GM10266 (cell line): Measurements from ENCODE around the gene ICOSLG.
"Not testable (repeated sequence)": the region's sequence is repeated elsewhere in the genome, so short reads cannot be mapped to it uniquely, and the experiment has no call there.

Source experiments
- DNase-seq: peaks from one replicate; pipeline ENCODE4 v3.0.0; 2012; ENCODE audit errors: extremely low spot score
- TF ChIP-seq, protein P1 (sequence below): IDR thresholded peaks from 2 replicates; pipeline ENCODE4 v1.5.1; 2012; ENCODE audit warnings: mild to moderate bottlenecking, low read depth; ENCODE audit not compliant: control insufficient read depth, insufficient read depth; ENCODE audit errors: missing control alignments

The ICOSLG gene

DNA sequence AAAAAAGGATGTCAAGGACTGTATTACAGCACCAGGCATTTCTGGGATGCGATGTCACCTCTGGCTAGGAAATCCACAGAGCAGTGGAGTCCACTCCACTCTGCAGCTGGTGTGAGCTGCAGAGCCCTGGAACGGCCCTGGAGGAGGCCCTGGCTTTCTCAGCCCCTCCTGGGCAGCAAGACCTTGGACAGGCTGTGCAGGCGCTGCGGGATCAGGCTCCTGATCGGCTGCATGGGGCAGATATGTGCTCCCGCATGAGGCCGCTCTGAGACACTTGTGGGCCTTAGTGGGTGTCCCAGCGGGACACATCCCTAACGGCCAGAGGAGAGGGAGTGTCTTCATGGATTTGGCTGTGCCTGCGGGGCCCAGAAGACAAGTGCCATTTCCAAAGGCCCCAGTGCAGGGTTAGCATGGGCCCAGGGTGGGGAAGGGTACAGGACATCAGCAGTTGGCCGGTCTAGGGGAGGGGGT is 14.8 kb upstream of the ICOSLG start:
- DNase-seq: no peak
- TF ChIP-seq, protein P1, sequence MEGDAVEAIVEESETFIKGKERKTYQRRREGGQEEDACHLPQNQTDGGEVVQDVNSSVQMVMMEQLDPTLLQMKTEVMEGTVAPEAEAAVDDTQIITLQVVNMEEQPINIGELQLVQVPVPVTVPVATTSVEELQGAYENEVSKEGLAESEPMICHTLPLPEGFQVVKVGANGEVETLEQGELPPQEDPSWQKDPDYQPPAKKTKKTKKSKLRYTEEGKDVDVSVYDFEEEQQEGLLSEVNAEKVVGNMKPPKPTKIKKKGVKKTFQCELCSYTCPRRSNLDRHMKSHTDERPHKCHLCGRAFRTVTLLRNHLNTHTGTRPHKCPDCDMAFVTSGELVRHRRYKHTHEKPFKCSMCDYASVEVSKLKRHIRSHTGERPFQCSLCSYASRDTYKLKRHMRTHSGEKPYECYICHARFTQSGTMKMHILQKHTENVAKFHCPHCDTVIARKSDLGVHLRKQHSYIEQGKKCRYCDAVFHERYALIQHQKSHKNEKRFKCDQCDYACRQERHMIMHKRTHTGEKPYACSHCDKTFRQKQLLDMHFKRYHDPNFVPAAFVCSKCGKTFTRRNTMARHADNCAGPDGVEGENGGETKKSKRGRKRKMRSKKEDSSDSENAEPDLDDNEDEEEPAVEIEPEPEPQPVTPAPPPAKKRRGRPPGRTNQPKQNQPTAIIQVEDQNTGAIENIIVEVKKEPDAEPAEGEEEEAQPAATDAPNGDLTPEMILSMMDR: no peak

DNA sequence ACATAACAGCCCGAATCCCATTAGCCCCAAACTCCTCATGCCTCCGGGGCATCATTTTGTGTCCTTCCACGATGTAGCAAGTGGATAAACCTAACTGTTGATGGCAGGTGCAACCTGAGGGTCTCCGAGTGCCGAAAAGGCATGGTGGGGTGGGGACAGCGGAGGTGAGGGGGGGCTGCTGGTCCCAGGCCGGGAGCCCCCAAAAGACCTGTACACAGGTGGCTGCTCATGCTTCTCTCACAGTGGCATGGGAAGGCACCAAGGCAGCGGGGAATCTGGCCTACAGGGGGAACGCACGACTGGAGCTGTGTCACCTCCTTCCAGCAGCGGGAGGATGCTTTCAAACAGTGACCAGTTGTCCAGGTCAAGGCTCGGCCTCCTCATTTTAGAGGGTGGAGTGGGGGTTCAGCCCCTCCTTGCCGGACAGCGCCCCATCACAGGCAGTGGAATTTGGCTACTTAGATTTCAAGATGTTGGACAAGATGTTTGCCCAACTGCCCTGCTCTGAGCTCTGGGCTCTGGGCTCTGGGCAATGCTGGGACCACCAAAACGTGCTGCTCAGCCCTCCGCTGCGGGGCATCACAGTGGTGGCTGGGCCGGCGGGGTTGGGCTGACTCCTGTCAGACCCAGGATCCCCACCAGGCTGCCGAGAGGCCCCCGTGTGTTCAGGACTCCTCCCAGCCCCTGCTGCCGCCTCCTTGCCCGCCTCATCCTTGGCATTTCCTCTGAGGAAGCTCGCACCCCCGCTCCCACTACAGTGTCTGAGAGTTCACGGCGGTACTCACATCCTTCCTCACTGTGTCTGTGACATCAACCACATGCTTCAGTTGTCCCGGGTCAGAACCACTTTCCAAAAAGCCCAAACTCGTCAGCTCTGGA is 13.3 kb upstream of the ICOSLG start:
- no peak for DNase-seq
- TF ChIP-seq, protein P1: no peak

DNA sequence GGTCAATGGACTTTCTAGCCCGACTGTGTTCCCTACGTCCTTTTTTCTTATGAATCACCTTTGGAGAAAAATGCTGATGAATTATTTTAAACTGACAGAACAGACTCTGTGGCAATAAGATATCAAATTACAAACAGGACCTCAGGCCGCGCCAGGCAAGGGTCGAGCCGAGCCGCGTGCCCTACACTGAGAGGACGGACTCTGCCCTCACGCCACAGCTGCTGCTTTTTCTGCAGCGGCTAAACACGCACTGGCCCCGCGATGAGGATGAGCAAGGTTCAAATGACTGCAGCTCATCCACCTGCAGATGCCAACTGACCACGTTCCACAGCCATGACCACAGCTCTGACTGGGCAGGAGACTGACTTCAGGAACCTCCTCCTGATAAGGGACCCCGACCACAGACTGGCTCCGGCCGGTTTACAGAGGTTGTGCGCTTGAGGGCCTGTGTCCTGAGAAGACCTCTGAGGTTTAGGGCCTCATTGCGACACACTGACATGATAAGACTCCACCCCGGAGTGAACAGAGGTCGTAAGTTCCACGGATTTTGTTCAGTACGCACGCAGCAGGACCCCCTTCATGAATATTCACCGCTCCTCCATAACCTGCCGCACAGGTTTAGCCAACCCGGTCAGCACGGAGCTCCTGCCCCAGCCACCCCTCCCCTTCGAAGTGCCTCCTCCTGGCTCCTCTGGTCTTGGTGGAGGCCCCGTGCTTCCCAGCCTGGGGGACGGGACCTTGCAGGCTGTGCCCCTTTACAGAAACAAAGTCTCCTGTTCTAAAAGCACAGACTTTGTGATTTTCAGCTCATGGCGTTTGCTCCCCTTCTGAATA is 8.7 kb upstream of the ICOSLG start:
- DNase-seq: not testable (repeated sequence)

DNA sequence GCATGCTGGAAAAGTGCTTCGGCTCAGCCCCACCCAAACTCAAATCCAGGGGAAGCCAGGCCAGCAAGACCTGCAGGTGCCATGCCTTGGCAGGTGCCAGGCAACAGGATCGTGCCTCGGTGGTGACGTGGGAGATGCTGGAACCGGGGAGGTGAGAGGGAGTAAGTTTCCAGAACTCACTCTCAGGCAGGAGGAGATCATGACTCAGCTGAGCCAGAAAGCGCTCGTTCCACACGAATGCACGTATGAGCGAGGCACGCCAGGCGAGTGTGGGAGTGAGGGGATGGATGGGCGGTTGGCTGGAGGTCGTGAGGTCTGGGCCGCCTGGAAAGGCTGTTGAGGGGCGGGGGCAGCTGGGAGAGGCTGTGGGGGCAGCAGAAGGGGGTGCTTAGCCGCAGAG is 7.2 kb upstream of the ICOSLG start:
- not testable (repeated sequence) for DNase-seq

DNA sequence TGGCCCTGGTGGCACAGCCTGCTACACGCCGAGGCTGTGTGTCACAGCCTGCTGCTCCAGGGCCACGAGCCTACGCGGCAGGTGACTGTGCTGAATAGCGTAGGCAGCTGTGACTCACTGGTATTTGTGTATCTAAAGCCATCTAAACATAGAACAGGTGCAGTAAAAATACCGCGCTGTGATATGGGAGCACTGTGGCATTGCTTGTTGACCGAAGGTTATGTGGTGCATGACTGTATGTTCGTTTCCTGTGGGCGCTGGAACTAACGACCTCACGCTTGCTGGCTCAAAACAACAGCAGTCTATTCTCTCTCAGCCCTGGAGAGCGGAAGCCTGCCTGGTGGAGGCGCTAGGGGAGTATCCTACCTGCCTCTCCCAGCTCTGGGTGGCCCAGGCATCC is 3.2 kb upstream of the ICOSLG start:
- not testable (repeated sequence) for DNase-seq

DNA sequence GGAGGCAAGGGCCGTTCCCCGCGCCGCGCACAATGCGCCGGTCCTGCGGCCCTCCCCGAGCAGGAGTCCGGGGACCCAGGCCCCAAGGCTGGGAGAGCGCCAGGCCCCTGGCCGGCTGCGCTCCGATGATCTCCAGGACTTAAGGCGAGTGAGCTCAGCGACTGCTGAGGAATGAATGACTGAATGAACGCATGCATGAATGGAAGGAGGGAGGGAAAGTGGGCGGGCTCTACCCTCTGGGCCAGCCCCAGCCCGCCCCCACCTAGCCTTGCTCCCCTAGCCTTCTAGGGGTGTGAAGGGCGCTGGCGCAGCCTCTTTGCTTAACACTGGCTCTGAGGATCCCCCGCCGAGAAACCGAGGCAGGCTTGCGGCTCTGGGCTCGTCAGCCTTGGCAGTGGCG is 538 bp upstream of the ICOSLG start:
- not testable (repeated sequence) for DNase-seq

DNA sequence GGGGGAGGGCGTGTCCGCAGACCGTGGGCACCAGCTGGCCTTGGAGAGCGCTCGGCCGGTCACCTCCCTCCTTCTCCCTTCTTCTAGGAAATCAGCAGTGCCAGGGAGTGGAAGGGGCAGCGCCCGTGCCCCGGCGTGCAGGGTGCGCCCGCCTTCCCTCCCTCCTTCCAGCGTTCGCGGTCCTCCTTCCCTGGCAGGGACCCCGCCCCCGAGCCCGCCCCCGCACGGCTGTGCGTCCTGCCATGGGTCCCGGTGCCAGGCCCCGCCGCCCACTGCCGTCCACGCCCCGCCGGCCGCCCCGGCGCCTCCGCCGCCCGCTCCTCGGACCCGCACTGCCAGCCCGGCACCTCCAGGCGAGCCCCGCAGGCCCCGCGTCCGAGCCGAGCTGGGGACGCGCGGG is 390 bp downstream of the ICOSLG start:
- not testable (repeated sequence) for DNase-seq

DNA sequence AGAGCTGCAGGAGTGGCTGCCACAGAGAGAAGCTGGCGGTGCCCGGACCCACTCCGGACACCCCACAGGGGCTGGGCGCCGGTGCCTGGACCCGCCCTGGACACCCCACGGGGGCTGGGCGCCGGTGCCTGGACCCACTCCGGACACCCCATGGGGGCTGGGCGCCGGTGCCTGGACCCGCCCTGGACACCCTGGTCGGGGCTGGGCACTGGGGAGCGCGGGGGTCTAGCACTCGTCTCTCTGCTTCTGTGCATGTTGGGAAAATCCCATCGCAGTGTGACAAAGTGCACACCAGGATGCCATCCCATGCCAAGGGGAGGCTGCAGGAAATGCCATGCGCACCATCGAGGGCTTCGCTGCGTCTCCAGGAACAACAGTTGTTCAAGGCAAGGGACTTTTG is 11.2 kb downstream of the ICOSLG start:
- DNase-seq: not testable (repeated sequence)

DNA sequence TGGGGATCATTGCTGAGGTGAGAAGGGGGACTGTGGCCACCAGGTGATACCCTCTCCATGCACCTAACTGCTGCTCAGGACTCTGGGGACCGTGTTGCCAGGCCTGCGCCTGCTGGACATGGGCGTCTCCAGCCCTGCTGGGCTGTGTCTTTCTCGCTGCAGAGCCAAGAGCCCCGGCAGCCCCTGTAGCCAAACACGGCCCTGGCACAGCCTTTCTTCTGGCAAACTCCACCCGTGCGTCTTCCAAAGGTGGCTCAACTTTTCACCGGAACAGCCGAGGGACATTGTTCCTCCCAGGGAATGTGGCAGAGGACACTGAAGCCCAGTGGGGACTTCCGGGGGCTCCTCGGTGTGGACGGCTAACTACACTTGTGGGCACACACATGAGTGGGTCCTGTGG is 12.6 kb downstream of the ICOSLG start:
- DNase-seq: not testable (repeated sequence)

DNA sequence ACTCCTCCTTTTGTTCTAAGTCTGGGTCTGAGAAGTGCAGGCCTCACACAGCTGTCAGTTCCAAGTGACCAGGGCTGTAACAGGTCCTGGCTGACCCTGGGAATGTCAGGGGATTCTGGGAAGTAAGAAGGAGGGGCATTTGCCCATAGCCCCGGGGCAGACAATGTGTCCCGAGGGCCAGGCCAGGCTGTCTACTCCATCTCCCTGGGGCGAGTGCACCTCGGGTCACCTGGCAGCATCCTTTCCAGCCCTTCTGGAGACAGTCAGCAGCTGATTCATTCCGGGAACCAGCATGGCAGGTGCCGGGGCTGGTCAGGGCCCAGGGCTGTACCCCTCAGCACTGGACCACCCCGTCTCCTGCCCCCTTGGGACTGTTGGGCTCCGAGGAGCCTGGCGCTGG is 13.1 kb downstream of the ICOSLG start:
- not testable (repeated sequence) for DNase-seq

DNA sequence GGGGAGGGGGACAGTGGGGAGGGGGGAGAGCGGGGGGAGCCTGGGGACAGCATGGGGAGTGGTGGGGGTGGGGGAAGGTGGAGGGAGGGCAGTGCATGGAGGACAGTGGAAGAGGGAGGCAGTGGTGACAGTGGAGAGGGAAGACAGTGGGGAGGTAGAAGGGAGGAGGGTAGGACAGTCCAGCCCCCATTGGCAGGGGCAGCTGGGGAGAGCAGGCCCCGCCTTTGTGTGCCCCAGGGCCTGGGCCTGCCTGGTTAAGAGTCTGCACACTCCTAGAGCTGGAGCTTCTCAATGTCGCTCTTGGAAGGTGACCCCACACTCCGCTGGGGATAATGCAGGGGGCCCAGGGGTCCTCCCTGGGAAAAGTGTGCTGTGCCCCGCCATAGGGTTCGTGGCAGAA is 15.1 kb downstream of the ICOSLG start:
- not testable (repeated sequence) for DNase-seq

DNA sequence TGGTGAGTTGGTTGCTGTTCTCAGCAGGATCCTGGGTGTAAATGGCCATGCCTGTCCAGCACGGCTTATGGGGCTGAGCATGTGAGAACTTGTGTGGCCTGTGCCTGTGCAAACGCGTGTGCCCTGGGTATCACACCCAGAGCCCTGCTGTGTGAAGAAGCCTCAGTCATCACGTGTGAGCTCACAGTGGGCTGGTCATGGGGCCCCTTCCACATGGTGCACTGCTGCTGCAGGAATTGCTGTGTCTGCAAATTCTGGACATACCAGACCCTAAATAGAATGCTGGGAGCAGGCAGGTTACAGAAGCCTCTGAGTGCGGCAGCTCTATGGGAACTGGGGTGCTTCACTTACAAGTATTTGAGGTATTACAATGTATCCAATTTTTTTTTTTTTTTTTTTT is 17.4 kb downstream of the ICOSLG start:
- not testable (repeated sequence) for DNase-seq

DNA sequence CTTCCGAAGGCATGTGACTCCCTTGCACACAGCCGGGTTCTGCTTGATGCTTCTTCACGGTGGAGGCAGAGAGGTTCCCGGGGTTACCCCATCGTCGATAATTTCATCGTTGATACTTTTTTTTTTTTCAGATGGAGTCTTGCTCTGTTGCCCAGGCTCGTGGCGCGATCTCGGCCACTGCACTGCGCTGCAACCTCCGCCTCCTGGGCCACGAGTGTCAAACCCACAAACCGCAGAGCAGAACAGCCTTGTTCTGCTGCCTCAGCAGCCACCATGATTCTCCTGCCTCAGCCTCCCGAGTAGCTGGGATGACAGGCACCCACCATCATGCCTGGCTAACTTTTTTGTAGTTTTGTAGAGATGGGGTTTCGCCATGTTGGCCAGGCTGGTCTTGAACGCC is 20.1 kb downstream of the ICOSLG start:
- not testable (repeated sequence) for DNase-seq

DNA sequence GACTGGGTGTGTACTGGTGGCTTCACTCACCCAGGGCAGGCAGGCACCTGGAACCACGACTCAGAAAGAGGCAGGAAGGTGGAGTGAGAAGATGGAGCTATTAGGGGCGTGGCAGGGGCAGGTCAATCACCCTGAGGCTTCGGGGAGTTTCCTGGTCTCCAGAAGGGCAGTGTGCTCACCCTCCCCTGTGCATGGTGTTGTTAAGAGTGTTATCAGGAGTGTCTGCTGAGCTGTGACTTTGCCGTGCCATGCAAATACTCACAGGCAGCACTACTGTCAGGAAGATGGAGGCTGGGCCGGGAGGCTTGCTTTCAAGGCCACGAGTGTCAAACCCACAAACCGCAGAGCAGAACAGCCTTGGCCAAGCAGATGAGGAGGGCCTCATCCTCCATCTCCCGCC is 22.3 kb downstream of the ICOSLG start:
- not testable (repeated sequence) for DNase-seq

DNA sequence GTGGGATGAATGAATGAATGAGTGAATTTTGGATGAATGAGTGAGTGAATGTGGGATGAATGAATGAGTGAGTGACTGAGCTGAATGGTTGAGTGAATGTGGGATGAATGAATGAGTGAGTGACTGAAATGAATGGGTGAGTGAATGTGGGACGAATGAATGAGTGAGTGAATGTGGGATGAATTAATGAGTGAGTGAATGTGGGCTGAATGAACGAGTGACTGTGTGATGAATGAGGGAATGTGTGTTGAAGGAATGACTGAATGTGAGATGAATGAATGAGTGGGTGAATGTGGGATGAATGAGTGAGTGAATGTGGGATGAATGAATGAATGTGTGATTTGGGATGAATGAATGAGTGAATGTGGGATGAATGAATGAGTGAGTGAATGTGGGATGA is 28.8 kb downstream of the ICOSLG start:
- DNase-seq: not testable (repeated sequence)

DNA sequence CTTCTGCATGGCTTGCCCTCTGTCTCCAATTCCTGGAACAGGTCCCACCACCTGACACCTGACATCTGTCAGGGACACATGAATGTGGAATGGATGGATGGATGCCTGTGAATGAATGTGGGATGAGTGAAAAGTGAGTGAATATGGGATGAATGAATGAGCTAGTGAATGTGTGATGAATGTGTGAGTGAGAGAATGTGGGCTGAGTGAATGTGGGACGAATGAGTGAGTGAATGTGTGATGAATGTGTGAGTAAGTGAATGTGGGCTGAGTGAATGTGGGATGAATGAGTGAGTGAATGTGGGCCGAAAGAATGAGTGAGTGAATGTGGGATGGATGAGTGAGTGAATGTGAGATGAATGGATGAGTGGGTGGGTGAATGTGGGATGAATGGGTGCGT is 29.2 kb downstream of the ICOSLG start:
- DNase-seq: not testable (repeated sequence)

DNA sequence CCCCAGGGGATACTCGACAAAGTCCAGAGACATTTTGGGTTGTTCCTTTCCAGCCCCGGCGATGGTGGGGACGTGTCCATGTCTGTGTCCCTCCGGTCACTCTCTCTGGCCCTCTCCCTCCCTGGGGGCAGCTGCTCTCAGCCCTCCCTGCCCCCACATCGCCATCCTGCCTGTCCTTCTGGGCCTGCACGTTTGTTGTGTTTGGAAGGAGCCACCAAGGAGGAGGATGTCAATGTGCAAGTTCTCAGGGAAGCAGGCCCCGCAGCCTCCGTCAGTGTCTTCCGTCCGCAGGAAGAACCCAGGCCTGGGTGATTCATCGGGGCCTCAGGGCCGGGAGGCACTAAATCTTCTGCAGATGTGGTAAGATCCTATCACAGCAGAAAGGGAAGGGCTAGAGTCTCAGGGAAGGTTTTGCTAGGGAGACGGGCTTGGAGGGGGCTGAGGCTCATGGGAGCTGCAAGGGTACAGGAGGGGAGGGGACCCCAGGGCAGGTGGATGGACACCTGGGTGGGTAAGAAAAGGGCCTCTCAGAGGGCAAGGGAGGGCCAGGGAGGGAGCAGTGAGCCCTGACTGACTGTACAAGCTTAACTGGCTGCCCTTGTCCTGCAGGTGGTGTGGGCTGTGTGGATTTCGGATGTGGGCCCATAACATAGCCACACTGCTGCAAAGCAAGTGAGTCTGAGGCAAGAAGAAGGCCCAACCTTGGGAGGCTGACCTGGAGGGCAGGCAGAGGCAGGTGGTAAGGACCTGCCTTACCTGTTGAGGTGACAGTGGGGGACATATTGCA is 32.7 kb downstream of the ICOSLG start:
- DNase-seq: not testable (repeated sequence)
